Panc1 (cell line): ENCODE results near the gene USP14.
"Not testable (repeated sequence)": the region's sequence is repeated elsewhere in the genome, so short reads cannot be mapped to it uniquely, and the experiment has no call there.

Experiments
- CTCF ChIP-seq: fragments of 450-650 bp; IDR thresholded peaks from 2 replicates; pipeline ENCODE4 v1.5.1; 2017; ENCODE audit warnings: mild to moderate bottlenecking
- POLR2AphosphoS5 ChIP-seq: IDR thresholded peaks from 2 replicates; pipeline ENCODE4 v1.6.1; 2012; ENCODE audit warnings: mild to moderate bottlenecking, low read depth, low read length, moderate library complexity
- REST ChIP-seq, 2 experiments: IDR thresholded peaks; 2 replicates each; pipeline ENCODE4 v1.6.1; 2011 to 2012; ENCODE audit warnings: low read depth in 2 of 2, control low read depth in 1 of 2, low read length in 1 of 2, mild to moderate bottlenecking in 1 of 2, moderate library complexity in 1 of 2; ENCODE audit not compliant: insufficient read depth in 1 of 2
- SIN3A ChIP-seq: IDR thresholded peaks from 2 replicates; pipeline ENCODE4 v1.6.1; 2012; ENCODE audit warnings: low read depth, mild to moderate bottlenecking, low read length, moderate library complexity, borderline replicate concordance; ENCODE audit not compliant: insufficient read depth
- TCF7L2 ChIP-seq: IDR thresholded peaks from 2 replicates; pipeline ENCODE4 v1.6.1; 2011; ENCODE audit warnings: mild to moderate bottlenecking, low read depth, low read length, inconsistent platforms

- TF ChIP-seq CTCF; SIN3A; POLR2AphosphoS5; REST (IDR thresholded peaks at IDR 0.05; ENCODE audit: insufficient read depth in 1 of 2, low read depth in 2 of 2, low read length in 1 of 2); TCF7L2: not testable (repeated sequence)
These were observed 49.0 kb upstream of the USP14 start for GRCh38 chr18:109130-109921.
